GM10266 (cell line): Measurements from ENCODE around the gene AKNA.

ENCODE experiments used
- DNase-seq: peaks from one replicate; pipeline ENCODE4 v3.0.0; 2012; ENCODE audit errors: extremely low spot score
- TF ChIP-seq, protein P1 (sequence below): IDR thresholded peaks from 2 replicates; pipeline ENCODE4 v1.5.1; 2012; ENCODE audit warnings: mild to moderate bottlenecking, low read depth; ENCODE audit not compliant: control insufficient read depth, insufficient read depth; ENCODE audit errors: missing control alignments

AKNA gene

DNA sequence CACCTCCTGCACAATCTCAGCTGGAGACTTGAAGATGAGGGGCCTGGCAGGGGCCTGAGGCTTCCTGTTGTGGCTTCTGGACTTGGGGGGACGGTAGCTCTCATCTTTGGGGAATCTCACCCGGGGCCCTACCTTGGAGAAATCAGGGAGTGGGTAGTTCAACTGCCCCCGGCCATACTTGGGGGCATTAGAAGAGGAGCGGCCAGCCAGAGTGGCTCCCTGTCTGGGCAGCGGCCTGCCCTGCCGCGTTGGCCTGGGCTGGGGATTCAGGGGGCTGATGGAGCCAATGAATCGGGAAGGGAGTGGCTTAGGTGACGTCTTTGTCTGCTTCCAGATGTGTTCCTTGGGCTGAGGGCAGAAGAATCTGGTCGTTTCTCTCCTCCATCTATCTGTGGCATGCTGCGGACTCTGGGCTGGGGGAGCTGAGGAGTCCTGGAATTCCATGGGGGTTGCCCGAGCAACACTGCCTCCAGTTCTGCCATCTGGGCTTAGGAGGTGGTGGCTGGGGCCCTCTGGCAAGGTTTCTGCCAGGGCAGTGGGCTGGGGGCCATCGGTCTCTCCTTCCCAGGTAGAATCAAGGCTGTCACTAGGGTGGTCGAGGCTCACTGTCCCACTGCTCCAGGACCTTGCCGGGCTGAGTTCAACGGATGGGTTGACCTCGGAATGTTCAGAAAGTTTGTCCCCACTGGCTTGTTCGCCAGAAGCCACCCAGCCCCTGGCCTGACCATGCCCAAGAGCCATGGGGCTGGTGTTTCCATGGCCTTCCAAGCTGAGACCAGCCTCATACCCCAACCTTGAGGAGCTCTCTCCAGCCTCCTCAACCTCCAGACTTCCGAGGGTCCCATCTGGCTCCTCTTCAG is 11.0 kb downstream of the AKNA start:
- no peak for DNase-seq
- TF ChIP-seq, protein P1, sequence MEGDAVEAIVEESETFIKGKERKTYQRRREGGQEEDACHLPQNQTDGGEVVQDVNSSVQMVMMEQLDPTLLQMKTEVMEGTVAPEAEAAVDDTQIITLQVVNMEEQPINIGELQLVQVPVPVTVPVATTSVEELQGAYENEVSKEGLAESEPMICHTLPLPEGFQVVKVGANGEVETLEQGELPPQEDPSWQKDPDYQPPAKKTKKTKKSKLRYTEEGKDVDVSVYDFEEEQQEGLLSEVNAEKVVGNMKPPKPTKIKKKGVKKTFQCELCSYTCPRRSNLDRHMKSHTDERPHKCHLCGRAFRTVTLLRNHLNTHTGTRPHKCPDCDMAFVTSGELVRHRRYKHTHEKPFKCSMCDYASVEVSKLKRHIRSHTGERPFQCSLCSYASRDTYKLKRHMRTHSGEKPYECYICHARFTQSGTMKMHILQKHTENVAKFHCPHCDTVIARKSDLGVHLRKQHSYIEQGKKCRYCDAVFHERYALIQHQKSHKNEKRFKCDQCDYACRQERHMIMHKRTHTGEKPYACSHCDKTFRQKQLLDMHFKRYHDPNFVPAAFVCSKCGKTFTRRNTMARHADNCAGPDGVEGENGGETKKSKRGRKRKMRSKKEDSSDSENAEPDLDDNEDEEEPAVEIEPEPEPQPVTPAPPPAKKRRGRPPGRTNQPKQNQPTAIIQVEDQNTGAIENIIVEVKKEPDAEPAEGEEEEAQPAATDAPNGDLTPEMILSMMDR: no peak

DNA sequence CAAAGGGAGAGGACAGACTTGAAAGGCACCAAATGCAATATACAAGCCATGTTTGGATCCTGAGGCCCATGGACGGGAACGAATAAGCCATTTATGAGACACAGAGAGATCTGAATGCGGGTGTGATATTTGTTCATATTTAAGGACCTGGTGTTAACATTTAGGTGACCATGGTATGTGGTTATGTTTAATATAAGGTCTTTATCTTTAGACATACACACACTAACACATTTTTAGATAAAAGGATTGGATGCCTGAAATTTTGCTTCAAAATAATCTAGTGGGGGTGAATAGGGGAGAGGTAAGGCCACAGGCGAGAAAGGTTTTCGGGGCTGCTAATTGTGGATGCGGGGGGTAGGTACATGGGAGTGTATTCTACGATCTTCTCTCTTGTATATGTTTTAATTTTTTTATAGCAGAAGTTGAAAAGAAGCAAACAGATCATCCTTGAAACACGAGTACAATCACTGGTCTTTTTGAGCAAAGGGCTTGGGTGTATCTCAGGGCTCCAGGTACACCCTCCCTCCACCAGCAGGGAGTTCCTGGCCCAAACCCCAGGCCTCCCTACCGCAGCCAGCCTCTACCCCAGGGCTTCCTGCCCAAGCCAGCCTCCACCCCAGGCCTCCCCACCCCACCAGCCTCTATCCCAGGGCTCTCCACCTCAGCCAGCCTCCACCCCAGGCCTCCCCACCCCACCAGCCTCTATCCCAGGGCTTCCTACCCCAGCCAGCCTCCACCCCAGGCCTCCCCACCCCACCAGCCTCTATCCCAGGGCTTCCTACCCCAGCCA is 12.2 kb downstream of the AKNA start:
- TF ChIP-seq, protein P1: no peak

DNA sequence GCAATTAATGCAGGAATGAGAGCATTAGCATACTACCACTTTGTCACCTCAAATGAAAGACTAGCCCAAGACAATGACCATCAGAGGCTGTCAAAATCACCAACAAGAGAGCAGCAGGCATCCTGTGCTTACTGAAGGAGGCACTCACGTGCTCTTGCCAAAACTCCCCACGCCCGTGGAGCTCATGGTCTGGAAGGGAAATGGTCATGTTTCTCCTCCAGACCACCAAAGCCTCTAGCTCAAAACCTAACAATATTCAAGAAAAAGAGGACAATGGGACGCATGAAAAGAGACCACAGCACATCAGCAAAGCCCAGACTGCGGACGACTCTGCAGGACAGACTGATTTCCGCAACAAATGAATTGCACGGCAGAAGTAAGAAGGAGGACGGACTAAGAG is 12.8 kb downstream of the AKNA start:
- DNase-seq: no peak
- TF ChIP-seq, protein P1: no peak

More for the DNA sequence above, 12.2 kb downstream of the AKNA start:
- no peak for DNase-seq

DNA sequence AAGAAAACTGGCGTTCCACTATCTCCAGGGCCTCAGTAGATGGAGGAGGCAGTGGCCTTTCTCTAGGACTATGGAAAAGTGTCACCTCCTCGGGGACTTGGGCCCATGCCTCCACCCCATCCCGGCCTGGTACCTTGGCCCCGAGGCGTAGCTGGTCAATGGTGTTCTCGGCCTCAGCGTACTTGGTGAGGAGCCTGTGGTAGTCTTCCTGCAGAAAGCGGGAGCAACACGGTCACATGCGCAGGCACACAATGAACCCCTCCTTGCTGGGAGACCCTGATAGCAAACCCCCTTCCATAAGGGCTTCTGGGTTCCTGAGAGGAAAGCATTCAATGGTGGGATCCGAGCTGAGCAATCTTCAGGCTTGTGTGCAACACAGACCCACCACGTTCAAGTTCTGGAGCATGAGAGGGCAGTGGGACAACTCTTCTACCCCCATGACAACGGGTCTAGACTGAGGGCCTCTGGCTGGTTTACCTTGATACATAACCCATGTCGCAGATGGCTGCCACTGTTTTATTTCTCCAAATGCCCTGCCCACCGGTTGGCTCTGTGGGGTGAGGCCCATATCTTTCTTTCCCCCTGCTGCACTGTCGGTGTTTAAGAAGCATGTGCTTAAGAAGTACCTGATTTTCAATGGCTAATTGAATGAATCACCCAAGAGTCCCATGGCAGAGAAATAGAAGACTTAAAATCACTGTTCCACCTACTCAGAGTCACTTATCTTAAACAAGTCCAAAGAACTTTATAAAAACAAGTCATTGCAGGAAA is 13.6 kb downstream of the AKNA start:
- no peak for DNase-seq

DNA sequence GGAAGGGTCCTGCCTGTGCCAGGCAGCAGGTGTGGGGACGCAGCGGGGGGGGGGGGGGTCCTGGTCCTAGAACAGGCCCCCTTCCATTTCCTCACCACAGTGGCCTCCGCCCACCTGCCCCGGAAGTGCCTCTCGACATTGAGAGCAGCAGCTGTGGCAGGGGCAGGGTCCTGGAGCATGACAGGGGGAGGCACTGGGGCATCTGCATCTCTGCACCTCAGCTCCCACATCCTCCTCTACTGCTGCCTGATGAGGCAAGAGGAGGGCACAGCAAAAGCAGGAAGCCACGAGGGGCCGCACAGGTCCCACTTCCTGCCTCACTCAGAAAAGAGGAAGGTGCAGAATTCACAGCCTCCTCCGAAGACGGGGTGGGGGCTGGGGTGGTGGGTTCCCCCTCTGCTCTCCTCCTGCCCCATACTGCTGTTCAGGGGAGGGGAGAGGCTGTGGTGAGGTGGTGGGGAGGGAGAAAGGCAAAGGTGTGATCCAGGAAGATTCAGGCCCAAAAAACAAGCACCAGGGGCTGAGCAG is 14.8 kb downstream of the AKNA start:
- TF ChIP-seq, protein P1: no peak
- peak; percentile 82 for DNase-seq

More for the DNA sequence above, 13.6 kb downstream of the AKNA start:
- TF ChIP-seq, protein P1: no peak

DNA sequence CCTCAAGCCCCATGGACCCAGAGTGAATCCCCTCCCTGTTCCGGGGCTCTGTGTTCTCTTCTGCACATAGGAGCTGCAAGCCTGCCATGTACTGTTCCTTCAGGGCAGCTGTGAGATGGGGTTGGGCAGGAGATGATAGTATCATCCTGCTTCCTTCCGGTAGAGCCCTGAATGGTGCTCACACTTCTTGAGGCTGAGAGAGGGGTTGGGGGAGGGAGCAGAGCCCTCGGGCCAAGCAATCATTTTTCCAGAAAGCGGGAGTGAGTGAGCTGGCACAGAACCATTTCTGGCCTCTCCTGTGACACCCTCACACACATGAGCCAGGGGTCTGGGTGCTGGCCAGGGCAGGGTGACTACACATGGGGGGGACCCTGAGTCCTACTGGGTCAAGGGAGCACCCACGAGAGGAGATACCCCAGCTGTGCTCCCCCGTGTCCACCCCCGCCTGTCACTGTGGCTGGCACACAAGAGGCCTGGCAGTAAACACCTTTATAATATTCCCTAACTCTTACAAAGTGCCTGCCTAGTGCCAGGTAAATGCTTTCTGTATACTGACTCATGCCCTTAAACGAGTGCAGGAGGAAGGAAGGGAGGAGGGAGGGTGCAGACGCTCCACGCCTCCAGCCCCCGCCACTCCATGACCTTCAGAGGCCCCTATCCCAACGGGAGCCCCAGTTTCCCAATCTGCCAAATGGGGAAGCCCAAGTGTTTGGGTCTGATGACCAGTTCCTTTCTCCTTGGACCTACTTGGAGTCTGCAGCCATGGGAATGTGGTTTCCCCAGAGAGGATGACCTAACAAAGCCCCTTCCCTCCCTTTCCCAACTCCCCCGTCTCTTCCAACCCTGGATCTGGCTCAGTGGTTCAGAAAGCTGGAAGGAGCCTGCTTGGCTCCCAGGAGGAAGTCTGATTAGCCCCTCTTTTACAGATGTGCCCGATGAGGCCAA is 15.5 kb downstream of the AKNA start:
- peak; percentile 42 for DNase-seq
- TF ChIP-seq, protein P1: no peak
